CD4-positive, alpha-beta memory T cell (primary cell): ENCODE results near the gene C6orf132. TPM values are rescaled to one million over a fixed set of nuclear protein-coding genes. Genes with fewer than 3 reads are reported as not detected.

Experiments used
- CTCF ChIA-PET: fragments of 350-600 bp; sonication (Branson Sonifier 250); formaldehyde crosslinking; loops from one replicate; lab custom pipeline; 2021; ENCODE audit warnings: inconsistent platforms; ENCODE audit not compliant: partially characterized antibody; lab: Charles Lee
- POLR2A ChIA-PET: fragments of 350-600 bp; sonication (Branson Sonifier 250); formaldehyde crosslinking; loops from one replicate; lab custom pipeline; 2021; ENCODE audit not compliant: partially characterized antibody; lab: Charles Lee
- DNase-seq, 5 donors: peaks; one replicate each; pipeline versions ENCODE4 v3.0.0 to v3.0.0-alpha.2; 2020 to 2022; ENCODE audit warnings: mixed read lengths in 1 of 5
- H3K27ac ChIP-seq: one replicate; pipeline ENCODE4 v1.7.0; 2013; ENCODE audit warnings: low read depth, low read length
- H3K27me3 ChIP-seq: 2 replicates; pipeline ENCODE4 v1.7.0; 2013; ENCODE audit warnings: mild to moderate bottlenecking, low read length, moderate library complexity; ENCODE audit not compliant: insufficient read depth
- H3K36me3 ChIP-seq: 2 replicates; pipeline ENCODE4 v1.7.0; 2013; ENCODE audit warnings: mild to moderate bottlenecking, low read length, moderate library complexity; ENCODE audit not compliant: insufficient read depth
- H3K4me1 ChIP-seq: 2 replicates; pipeline ENCODE4 v1.7.0; 2013; ENCODE audit warnings: mild to moderate bottlenecking, low read length, moderate library complexity; ENCODE audit not compliant: insufficient read depth
- H3K4me3 ChIP-seq, 2 donors: one replicate each; pipeline ENCODE4 v1.7.0; 2013; ENCODE audit warnings: low read length in 2 of 2, mild to moderate bottlenecking in 1 of 2
- H3K9me3 ChIP-seq, 2 donors: one replicate each; pipeline ENCODE4 v1.7.0; 2013; ENCODE audit warnings: low read length in 2 of 2, control low read depth in 1 of 2; ENCODE audit not compliant: control insufficient read depth in 1 of 2
- H3K27ac Mint-ChIP-seq, 7 donors: one replicate each; pipeline ENCODE4 v1.8.0; 2020 to 2021; ENCODE audit warnings: mixed read lengths in 7 of 7, mild to moderate bottlenecking in 6 of 7, inconsistent platforms in 3 of 7, moderate library complexity in 3 of 7
- H3K27me3 Mint-ChIP-seq, 2 donors: one replicate each; pipeline ENCODE4 v1.8.0; 2020 to 2021; ENCODE audit warnings: mixed read lengths in 2 of 2
- H3K36me3 Mint-ChIP-seq, 2 donors: one replicate each; pipeline ENCODE4 v1.8.0; 2020 to 2021; ENCODE audit warnings: mixed read lengths in 2 of 2, inconsistent platforms in 1 of 2, mild to moderate bottlenecking in 1 of 2
- H3K4me1 Mint-ChIP-seq, 4 donors: one replicate each; pipeline ENCODE4 v1.8.0; 2020 to 2021; ENCODE audit warnings: mixed read lengths in 4 of 4, mild to moderate bottlenecking in 1 of 4
- H3K4me3 Mint-ChIP-seq, 8 donors: one replicate each; pipeline ENCODE4 v1.8.0; 2020 to 2021; ENCODE audit warnings: mixed read lengths in 8 of 8, mild to moderate bottlenecking in 7 of 8, moderate library complexity in 6 of 8, inconsistent platforms in 3 of 8
- H3K9me3 Mint-ChIP-seq, 8 donors: one replicate each; pipeline ENCODE4 v1.8.0; 2020 to 2021; ENCODE audit warnings: mixed read lengths in 8 of 8, mild to moderate bottlenecking in 5 of 8, inconsistent platforms in 3 of 8, moderate library complexity in 1 of 8
- intact Hi-C: fragments of 100-400 bp; cut with micrococcal nuclease; formaldehyde crosslinking; loops from one replicate; pipeline ENCODE4 v1.15.1; 2023
- polyA plus RNA-seq, 2 donors: library from polyadenylated mRNA; unstranded; fragments of 300-500 nt; fragmentation: Illumina TruSeq; gene quantifications; one replicate each; pipeline ENCODE4 v1.2.3, GENCODE V29; 2021
- total RNA-seq, 2 experiments: library from RNA; stranded (reverse); gene quantifications; one replicate each; pipeline ENCODE4 v1.2.3, GENCODE V29; 2021

The C6orf132 gene
- total and polyA plus RNA-seq, 4 experiments from 2014 or later: not detected

DNA sequence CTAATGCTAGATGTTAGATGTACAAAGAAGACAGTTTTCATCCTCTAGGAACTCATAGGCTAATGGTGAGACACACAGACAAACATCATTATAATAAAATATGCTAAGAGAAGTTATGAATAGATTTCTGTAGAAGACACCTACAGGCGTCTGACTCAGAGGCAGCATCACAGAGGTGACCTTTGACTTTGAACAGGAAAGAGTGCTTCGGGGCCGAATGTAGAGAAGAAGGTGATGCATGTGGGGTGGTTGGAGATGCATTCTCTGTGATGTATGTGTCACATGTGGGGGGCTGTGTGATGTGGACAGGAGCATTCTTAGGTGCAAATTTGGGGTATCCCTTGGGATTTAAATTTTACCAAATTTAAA lies 37.5 kb upstream of the C6orf132 start:
- no peak for DNase-seq
- intact Hi-C loops: no loop called here
- Histone ChIP-seq H3K27me3 (no peaks in the 10 kb centered on the region), H3K4me1 (no peaks in the 10 kb centered on the region), H3K4me3 (no peak overlapping the region), H3K9me3 (no peaks in the 10 kb centered on the region), H3K36me3 (no peaks in the 10 kb centered on the region), H3K27ac (no peak overlapping the region)
- Mint-ChIP-seq H3K27me3 (peaks cover 0 to 7% of the 10 kb centered on the region in 2 donors), H3K4me3 (no peak overlapping the region), H3K9me3 (peaks cover 0 to 2% (median 0%) of the 10 kb centered on the region in 8 donors), H3K36me3 (no peaks in the 10 kb centered on the region), H3K4me1 (peaks cover 0 to 6% (median 0%) of the 10 kb centered on the region in 4 donors), H3K27ac (no peak overlapping the region)
- ChIA-PET CTCF (no interaction called here), POLR2A (no interaction called here)

DNA sequence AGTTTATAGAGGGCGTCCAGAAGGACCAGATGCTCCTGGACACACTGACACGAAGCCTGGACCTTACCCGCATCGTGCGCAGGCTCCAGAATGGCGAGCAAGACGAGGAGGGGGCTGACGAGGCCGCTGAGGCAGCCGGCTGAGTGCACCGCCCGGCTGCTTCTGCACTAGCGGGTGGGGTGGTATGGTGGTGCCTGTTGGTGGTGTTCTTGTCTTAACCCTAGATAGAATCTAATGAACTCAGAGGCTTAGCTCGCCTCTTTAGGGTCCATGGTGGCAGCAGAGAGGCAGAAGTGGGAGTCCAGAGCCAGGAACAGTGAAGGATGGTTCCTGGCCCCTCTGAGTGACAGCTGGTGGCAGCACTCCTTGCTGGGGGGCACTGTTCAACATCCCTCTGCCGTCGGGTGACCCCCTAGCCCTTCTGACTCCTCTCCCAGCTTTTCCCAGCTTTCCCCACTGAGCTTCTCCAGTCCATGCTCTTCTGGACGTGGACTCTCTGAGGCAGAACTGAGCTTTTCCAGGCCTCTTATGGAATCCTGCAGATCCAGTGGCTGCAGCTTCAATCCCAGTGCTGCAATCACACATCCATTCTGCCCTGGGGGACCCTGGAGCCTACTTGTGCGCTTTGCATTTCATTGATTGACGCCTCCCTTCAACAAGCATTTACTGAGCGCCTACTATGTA lies 37.0 kb upstream of the C6orf132 start:
- Mint-ChIP-seq H3K27me3 (peaks cover 0 to 7% of the 10 kb centered on the region in 2 donors), H3K4me1 (peaks cover 0 to 6% (median 0%) of the 10 kb centered on the region in 4 donors), H3K27ac (no peak overlapping the region), H3K4me3 (no peak overlapping the region), H3K9me3 (peaks cover 0 to 2% (median 0%) of the 10 kb centered on the region in 8 donors), H3K36me3 (no peaks in the 10 kb centered on the region)
- ChIA-PET POLR2A (no interaction called here), CTCF (no interaction called here)
- DNase-seq: no peak
- Histone ChIP-seq H3K4me1 (no peaks in the 10 kb centered on the region), H3K4me3 (no peak overlapping the region), H3K27me3 (no peaks in the 10 kb centered on the region), H3K9me3 (no peaks in the 10 kb centered on the region), H3K27ac (no peak overlapping the region), H3K36me3 (no peaks in the 10 kb centered on the region)
- intact Hi-C loops: no loop called here

DNA sequence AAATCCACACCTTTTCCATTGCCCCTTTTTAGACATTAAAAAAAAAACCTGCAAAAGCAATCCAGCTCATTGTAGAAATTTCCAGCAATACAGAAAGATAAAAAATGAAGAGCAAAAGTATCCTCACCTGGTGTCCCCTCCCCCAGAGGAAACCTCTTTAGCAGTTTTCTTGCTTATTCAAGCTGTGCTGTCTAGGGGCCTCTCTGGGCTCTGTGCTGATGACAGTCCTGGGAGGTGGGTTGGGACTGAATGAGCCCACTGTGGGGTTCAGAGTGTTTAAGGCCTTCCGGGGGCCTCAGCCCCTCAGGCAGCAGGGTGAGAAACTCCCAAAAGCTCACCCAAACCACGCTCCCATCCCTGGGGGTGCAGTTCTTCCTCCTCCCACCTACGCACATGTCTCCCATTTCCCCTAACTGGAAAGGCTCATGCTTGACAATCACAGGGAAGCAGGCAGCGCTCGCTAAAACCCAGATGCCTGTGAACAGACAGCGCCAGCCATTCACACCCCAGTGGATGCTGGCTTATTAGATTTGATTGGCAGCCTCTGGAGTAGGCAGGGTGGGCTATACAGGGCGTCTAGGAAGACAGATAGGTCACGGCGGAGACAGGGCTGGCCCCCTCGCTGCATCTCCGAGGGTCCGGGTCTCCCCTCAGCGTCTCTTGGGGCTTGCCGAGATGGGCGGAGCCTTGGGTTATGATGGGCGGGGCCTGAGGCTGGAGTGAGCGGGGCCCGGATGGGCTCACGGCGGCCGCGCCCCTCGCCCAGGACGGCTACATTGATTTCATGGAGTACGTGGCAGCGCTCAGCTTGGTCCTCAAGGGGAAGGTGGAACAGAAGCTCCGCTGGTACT lies 35.3 kb upstream of the C6orf132 start:
- Histone ChIP-seq H3K27ac (no peak overlapping the region), H3K4me1 (no peaks in the 10 kb centered on the region), H3K9me3 (no peaks in the 10 kb centered on the region), H3K4me3 (no peak overlapping the region), H3K36me3 (no peaks in the 10 kb centered on the region), H3K27me3 (no peaks in the 10 kb centered on the region)
- DNase-seq: no peak
- Mint-ChIP-seq H3K4me3 (no peak overlapping the region), H3K36me3 (no peaks in the 10 kb centered on the region), H3K9me3 (peaks cover 0 to 2% (median 0%) of the 10 kb centered on the region in 8 donors), H3K27ac (no peak overlapping the region), H3K4me1 (peaks cover 0 to 6% (median 0%) of the 10 kb centered on the region in 4 donors), H3K27me3 (peaks cover 0 to 7% of the 10 kb centered on the region in 2 donors)
- ChIA-PET POLR2A (no interaction called here), CTCF (interaction anchor here (1.0 kb wide), 1 partner anchor 14 kb away, joined by 3 read pairs; no protein-coding TSS in a partner anchor)
- intact Hi-C loops: no loop called here

DNA sequence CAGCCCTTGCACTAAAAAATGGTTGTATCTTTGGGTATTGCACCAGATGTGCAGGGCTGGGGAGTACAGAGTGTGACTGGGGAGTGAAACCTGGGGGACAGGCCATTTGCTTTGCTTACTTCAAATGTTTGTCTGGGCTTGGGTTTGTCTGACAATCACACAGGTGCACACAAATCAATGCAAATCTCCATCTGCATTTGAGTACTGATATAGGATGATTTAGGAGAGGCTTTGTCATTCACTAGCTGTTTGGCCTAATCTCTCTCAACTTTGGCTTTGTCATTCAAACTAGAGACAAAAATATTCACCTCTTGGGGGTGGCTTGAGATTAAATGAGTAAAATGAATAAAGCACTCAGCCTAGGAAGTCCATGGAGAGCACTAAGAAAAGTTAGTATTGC lies 34.6 kb upstream of the C6orf132 start:
- H3K27ac ChIP-seq: no peak overlapping the region
- Mint-ChIP-seq H3K27ac (no peak overlapping the region), H3K9me3 (peaks cover 0 to 2% (median 0%) of the 10 kb centered on the region in 8 donors), H3K4me1 (peaks cover 0 to 6% (median 0%) of the 10 kb centered on the region in 4 donors), H3K36me3 (no peaks in the 10 kb centered on the region), H3K27me3 (peaks cover 0 to 7% of the 10 kb centered on the region in 2 donors), H3K4me3 (no peak overlapping the region)
- CTCF ChIA-PET: no interaction called here
- POLR2A ChIA-PET: no interaction called here
- no peaks in the 10 kb centered on the region for H3K36me3 ChIP-seq
- no peaks in the 10 kb centered on the region for H3K9me3 ChIP-seq
- no peak overlapping the region for H3K4me3 ChIP-seq
- no peak for DNase-seq
- H3K4me1 ChIP-seq: no peaks in the 10 kb centered on the region
- intact Hi-C loops: no loop called here
- no peaks in the 10 kb centered on the region for H3K27me3 ChIP-seq

DNA sequence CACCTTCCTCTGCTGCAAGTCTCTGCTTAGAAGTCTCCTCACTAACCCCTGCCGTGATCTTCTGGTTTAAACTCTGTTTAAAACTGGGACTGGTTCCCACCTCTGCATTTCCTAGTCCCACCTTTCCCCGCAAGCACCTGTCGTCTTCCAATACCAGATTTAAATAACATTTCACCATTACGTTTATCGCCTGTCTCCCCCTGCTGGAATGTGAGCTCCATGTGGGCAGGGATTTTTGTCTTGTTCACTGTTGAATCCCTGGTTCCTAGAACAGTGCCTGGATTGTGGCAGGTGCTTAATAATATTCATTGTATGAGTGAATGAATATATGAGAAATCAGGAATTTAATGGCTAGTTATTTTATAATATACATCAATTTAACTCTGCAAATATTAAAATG lies 33.4 kb upstream of the C6orf132 start:
- intact Hi-C loops: no loop called here
- H3K36me3 Mint-ChIP-seq: no peaks in the 10 kb centered on the region

DNA sequence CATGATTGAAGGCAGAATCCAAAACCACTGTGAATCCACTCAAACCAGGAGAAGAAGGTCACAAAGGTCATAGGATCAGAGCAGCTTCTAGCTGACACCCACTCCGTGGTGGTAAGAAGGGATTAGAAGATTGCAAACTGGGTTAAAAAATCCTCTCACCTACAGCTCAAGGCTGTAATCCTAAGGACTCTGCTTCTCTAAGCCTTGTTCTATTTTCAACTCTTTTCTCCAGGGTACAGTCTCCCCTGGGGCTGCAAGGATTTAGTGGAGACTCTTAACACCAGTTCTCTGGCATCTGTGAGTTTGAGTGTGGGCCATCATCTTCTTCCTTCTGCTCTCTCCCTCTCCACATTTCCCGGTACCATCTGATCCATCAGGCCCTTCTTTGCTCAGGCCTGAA lies 30.7 kb upstream of the C6orf132 start, which contains the start of gene GUCA1A:
Gene GUCA1A, plus strand, starts transcription at position 264 of the 400 bp plus-strand sequence. CDS start 250 bp downstream, outside the sequence.
- DNase-seq: no peak
- ChIA-PET POLR2A (no interaction called here), CTCF (interaction anchor here (1.4 kb wide), 1 partner anchor 9 kb away, joined by 3 read pairs; no protein-coding TSS in a partner anchor)
- peak within 1 kb of the TSS in 1 of 7 donors; percentile 48 for H3K27ac Mint-ChIP-seq
- no peaks in the 10 kb centered on the region for H3K36me3 Mint-ChIP-seq
- Histone ChIP-seq H3K9me3 (no peaks in the 10 kb centered on the region), H3K27ac (no peak within 1 kb of the TSS), H3K27me3 (no peaks in the 10 kb centered on the region), H3K4me3 (no peak within 1 kb of the TSS), H3K36me3 (no peaks in the 10 kb centered on the region), H3K4me1 (no peaks in the 10 kb centered on the region)
- peaks cover 0 to under 1% (median 0%) of the 10 kb centered on the region in 4 donors for H3K4me1 Mint-ChIP-seq
- H3K27me3 Mint-ChIP-seq: no peaks in the 10 kb centered on the region
- H3K9me3 Mint-ChIP-seq: peaks cover 0 to 2% (median 0%) of the 10 kb centered on the region in 8 donors
- H3K4me3 Mint-ChIP-seq: no peak within 1 kb of the TSS
- intact Hi-C loops: no loop called here

More for the DNA sequence above, 33.4 kb upstream of the C6orf132 start:
- POLR2A ChIA-PET: no interaction called here
- no peak overlapping the region for H3K4me3 ChIP-seq
- no peaks in the 10 kb centered on the region for H3K4me1 ChIP-seq
- Mint-ChIP-seq H3K9me3 (peaks cover 0 to 2% (median 0%) of the 10 kb centered on the region in 8 donors), H3K27me3 (peaks cover 0 to 5% of the 10 kb centered on the region in 2 donors), H3K27ac (no peak overlapping the region), H3K4me1 (peaks cover 0 to 6% (median 0%) of the 10 kb centered on the region in 4 donors), H3K4me3 (no peak overlapping the region)
- H3K27me3 ChIP-seq: no peaks in the 10 kb centered on the region
- H3K36me3 ChIP-seq: no peaks in the 10 kb centered on the region
- DNase-seq: no peak
- H3K27ac ChIP-seq: no peak overlapping the region
- no peaks in the 10 kb centered on the region for H3K9me3 ChIP-seq
- CTCF ChIA-PET: interaction anchor here (1.0 kb wide), 1 partner anchor 8 kb away, joined by 3 read pairs; no protein-coding TSS in a partner anchor
